Bladder microvascular endothelial cell (primary cell): Measurements from ENCODE around the gene RCOR1. TPM values are rescaled to one million over a fixed set of nuclear protein-coding genes. Genes with fewer than 3 reads are reported as not detected.

Experiments used
- total RNA-seq: library from RNA; depleted of rRNA; stranded (reverse); fragments of >200 nt; gene quantifications from 2 replicates; pipeline ENCODE4 v1.2.3, GENCODE V29; 2014

The RCOR1 gene
- total RNA-seq: 10.2 and 21.8 TPM in 2 replicates

GRCh38 chr14:102591944-102592762 is at the start of gene RCOR1:
TSS of gene RCOR1 (plus strand) at chr14:102592649. CDS start at chr14:102592887, 238 bp downstream.

GRCh38 chr14:102776761-102777710 is 184.6 kb downstream of the RCOR1 start, which contains the start of gene TRAF3:
TSS of gene TRAF3 (plus strand) at chr14:102777449. CDS start at chr14:102870202, 92,753 bp downstream.

Other genes with a start within 250 kb of the RCOR1 start
- 33.5 and 43.1 TPM in 2 replicates for gene CINP, start 229.8 kb upstream of the RCOR1 start, total RNA-seq
- gene TECPR2, start 229.7 kb upstream of the RCOR1 start, total RNA-seq: 6.0 and 18.8 TPM in 2 replicates
- 8.4 and 9.4 TPM in 2 replicates for gene ANKRD9, start 82.9 kb upstream of the RCOR1 start, total RNA-seq
- 8.9 and 47.2 TPM in 2 replicates for gene TRAF3, start 184.8 kb downstream of the RCOR1 start, total RNA-seq